Osteocyte (in vitro differentiated cells): ENCODE results near the gene TMEM126A. TPM values are rescaled to one million over a fixed set of nuclear protein-coding genes. Genes with fewer than 3 reads are reported as not detected.

ENCODE experiments used
- DNase-seq: peaks from one replicate; pipeline ENCODE4 v3.0.0; 2021; ENCODE audit warnings: mixed read lengths; ENCODE audit not compliant: unreplicated experiment; ENCODE audit errors: extremely low spot score
- H3K27ac Mint-ChIP-seq: one replicate; pipeline ENCODE4 v1.8.0; 2021; ENCODE audit warnings: mild to moderate bottlenecking, mixed read lengths; ENCODE audit not compliant: unreplicated experiment
- H3K27me3 Mint-ChIP-seq: one replicate; pipeline ENCODE4 v1.8.0; 2021; ENCODE audit warnings: mixed read lengths; ENCODE audit not compliant: unreplicated experiment
- H3K36me3 Mint-ChIP-seq: one replicate; pipeline ENCODE4 v1.8.0; 2021; ENCODE audit warnings: mixed read lengths; ENCODE audit not compliant: unreplicated experiment
- H3K4me1 Mint-ChIP-seq: one replicate; pipeline ENCODE4 v1.8.0; 2021; ENCODE audit warnings: mixed read lengths; ENCODE audit not compliant: unreplicated experiment
- H3K4me3 Mint-ChIP-seq: one replicate; pipeline ENCODE4 v1.8.0; 2021; ENCODE audit warnings: mild to moderate bottlenecking, moderate library complexity, mixed read lengths; ENCODE audit not compliant: unreplicated experiment
- H3K9me3 Mint-ChIP-seq: one replicate; pipeline ENCODE4 v1.8.0; 2021; ENCODE audit warnings: mixed read lengths; ENCODE audit not compliant: unreplicated experiment
- CTCF ChIP-seq: fragments of 200-600 bp; sonication (generic); IDR thresholded peaks from 2 replicates; pipeline ENCODE4 v1.5.0; 2021; ENCODE audit warnings: antibody characterized with exemption, mild to moderate bottlenecking, moderate library complexity
- total RNA-seq: library from RNA; stranded (reverse); gene quantifications from 2 replicates; pipeline ENCODE4 v1.2.1, GENCODE V29; 2021

Gene TMEM126A
- total RNA-seq, 1 donor from 2014 or later = 28.9 TPM

- peaks cover 8% of the 10 kb centered on the region for H3K27me3 Mint-ChIP-seq
- H3K4me3 Mint-ChIP-seq = no peak within 1 kb of the TSS
- H3K4me1 Mint-ChIP-seq = peaks cover 1% of the 10 kb centered on the region
- no peaks in the 10 kb centered on the region for H3K9me3 Mint-ChIP-seq
- DNase-seq = no peak
- no peaks in the 10 kb centered on the region for H3K36me3 Mint-ChIP-seq
- no peak within 1 kb of the TSS for H3K27ac Mint-ChIP-seq
- no peak for TF ChIP-seq CTCF
These were observed 38.2 kb downstream of the TMEM126A start, which contains the start of gene CCDC89 for GRCh38 chr11:85685820-85686459. CCDC89 (minus strand) TSS chr11:85686195; CDS start chr11:85686130, 65 bp downstream.

- Mint-ChIP-seq H3K36me3 (no peaks in the 10 kb centered on the region), H3K27me3 (peaks cover 4% of the 10 kb centered on the region), H3K4me3 (no peak overlapping the region), H3K9me3 (no peaks in the 10 kb centered on the region), H3K4me1 (no peaks in the 10 kb centered on the region), H3K27ac (no peak overlapping the region)
- no peak for DNase-seq
- TF ChIP-seq CTCF = peak; percentile 74
These were observed 46.7 kb downstream of the TMEM126A start for GRCh38 chr11:85694385-85694980.

- Mint-ChIP-seq H3K4me1 (no peaks in the 10 kb centered on the region), H3K36me3 (no peaks in the 10 kb centered on the region), H3K27ac (no peak overlapping the region), H3K27me3 (no peaks in the 10 kb centered on the region), H3K9me3 (no peaks in the 10 kb centered on the region), H3K4me3 (no peak overlapping the region)
- DNase-seq = no peak
- TF ChIP-seq CTCF = no peak
These were observed 47.8 kb downstream of the TMEM126A start for GRCh38 chr11:85695546-85695945.

GRCh38 chr11:85697747-85698146 is 50.0 kb downstream of the TMEM126A start:
- Mint-ChIP-seq H3K27me3 (no peaks in the 10 kb centered on the region), H3K36me3 (peaks cover 2% of the 10 kb centered on the region), H3K4me1 (no peaks in the 10 kb centered on the region), H3K9me3 (peaks cover 3% of the 10 kb centered on the region), H3K4me3 (no peak overlapping the region), H3K27ac (no peak overlapping the region)
- DNase-seq = no peak
- TF ChIP-seq CTCF = no peak

- H3K27me3 Mint-ChIP-seq = no peaks in the 10 kb centered on the region
- H3K27ac Mint-ChIP-seq = no peak overlapping the region
- peaks cover 5% of the 10 kb centered on the region for H3K9me3 Mint-ChIP-seq
- H3K4me1 Mint-ChIP-seq = no peaks in the 10 kb centered on the region
- TF ChIP-seq CTCF = no peak
- H3K36me3 Mint-ChIP-seq = peaks cover 4% of the 10 kb centered on the region
- H3K4me3 Mint-ChIP-seq = no peak overlapping the region
- no peak for DNase-seq
These were observed 50.4 kb downstream of the TMEM126A start for GRCh38 chr11:85698195-85698594.
